Stimulated activated CD4-positive, alpha-beta T cell treated with anti-CD3 and anti-CD28 coated beads, Interleukin-2, amount 100 ng/mL, for 48 hours (primary cell): Measurements from ENCODE around the gene KRT72.

Experiments used
- DNase-seq, 2 donors: peaks; one replicate each; pipeline ENCODE4 v3.0.0-alpha.2; 2020

Gene KRT72

GRCh38 chr12:52575948-52576347, 25.3 kb downstream of the KRT72 start:
- no peak for DNase-seq

DNA sequence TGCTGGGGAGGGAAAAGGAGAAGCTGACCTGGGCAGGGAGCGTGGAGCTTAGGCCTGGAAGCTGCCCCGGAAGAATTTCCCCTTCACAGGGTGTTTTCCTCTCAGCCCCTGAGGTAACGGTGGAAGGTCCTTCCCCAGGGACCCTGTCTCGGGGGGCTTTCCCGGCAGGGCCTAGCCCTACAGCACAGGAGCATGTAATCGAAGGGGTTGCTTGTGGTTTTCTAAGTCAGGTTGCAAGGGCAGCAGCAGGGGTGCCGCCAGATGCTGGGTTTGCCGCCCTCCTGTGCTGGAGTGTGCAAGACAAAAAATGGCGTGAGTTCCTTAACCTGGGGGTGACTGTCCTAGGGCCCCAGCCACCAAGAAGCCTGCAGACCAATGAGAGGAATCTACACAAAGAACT, 26.0 kb downstream of the KRT72 start:
- no peak for DNase-seq

DNA sequence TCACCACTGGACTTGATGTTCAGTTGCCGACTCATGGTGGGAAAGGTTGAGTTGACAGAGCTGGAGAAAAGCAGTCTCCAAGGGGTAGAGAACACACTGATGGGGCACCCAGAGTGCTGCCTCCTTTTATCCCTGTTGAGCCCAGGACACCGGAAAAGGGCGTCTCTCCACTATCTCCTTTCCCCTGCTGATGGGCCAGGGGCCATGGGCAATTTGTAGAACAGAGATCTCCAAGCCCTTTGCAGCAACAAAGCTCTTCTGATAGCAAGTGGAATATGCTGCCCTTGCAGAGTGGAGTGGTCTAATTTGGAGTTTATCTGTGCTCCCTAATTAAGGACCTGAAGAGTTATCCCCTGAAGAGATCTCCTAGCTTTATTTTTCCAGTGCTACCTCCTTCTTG, 27.5 kb downstream of the KRT72 start, which contains the start of gene KRT74:
KRT74 (minus strand) TSS at position 101 of the 400 bp plus-strand sequence; CDS start at position 35, 66 bp downstream.
- DNase-seq = no peak

DNA sequence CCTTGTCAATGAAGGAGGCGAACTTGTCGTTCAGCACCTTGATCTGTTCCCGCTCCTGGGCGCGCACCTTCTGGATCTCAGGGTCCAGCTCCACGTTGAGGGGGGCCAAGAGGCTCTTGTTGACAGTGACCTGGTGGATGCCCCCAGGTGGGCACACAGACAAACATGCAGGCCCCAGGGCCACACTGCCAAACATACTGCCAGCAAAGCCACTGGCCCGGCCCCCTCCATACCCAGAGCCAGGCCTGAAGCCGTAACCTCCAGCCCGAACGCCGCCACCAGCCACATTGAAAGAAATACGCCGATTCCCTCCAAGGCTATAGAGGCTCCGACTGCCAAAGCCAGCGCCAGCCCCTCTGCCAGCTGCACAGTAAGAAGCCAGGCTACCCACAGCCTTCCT, 28.0 kb downstream of the KRT72 start:
- DNase-seq = no peak

DNA sequence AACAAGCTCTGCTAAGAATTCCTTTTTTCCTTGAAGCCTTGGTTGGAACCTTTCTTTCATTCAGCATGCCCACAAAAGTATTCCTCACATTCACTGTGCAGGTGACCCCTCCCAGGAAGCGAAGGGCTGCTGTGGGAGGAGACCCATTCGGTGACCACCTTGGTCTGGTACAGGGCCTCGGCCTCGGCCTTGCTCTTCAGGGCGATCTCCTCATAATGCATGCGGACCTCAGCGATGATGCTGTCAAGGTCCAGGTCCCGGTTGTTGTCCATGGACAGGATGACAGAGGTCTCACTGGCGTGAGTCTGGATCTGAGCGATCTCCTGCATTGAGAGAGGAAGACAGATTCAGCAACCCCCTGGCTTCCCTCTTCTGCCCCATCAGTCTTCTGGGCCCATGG, 30.8 kb downstream of the KRT72 start:
- DNase-seq = no peak

GRCh38 chr12:52568111-52568510, 33.2 kb downstream of the KRT72 start:
- no peak for DNase-seq

DNA sequence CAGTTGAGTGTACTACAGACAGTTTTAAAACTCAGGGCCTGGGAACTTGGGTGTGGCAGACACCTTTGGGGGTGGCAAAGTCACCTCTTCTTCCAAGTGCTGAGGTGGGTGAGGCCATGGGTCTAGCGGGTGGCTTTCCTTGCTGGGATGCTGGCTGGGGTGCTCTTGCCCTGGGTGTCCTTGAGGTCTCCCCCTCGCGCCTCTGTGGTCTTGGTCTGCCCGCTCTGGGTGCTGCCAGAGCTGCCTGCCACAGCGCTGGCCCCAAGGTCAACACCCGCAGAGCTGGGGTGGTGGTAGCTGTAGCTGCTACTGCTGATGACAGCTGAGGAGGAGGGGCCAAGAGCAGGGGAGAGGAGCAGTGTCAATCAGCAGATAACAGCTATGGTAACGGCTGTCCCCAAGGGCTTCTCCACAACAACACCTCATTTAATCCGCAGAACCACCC, 34.4 kb downstream of the KRT72 start:
- DNase-seq = no peak

GRCh38 chr12:52564582-52564981, 36.7 kb downstream of the KRT72 start:
- DNase-seq = no peak

- no peak for DNase-seq
Observed at GRCh38 chr12:52561880-52562449, 39.3 kb downstream of the KRT72 start.

DNA sequence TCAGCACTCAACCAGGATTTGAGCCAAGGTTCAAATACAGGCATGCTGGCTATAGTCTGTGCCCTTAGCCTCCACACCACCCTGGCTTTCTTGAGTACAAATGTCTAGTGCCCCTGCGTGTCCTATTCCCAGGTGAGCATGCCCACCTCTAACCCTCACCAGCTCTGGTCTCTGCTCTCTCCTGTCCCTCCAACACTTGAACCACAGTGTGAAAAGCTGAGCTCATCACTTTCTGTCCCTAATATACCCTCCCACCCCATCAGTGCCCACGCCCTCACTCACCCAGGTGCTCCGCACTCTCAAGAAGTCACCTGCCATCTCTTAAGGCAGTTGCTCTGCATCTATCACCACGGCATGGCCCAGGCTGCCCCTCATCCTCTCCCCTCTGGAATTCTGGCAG, 41.3 kb downstream of the KRT72 start:
- no peak for DNase-seq

GRCh38 chr12:52558781-52559445, 42.4 kb downstream of the KRT72 start:
- DNase-seq = no peak

- no peak for DNase-seq
Observed at GRCh38 chr12:52557476-52557875, 43.8 kb downstream of the KRT72 start.

DNA sequence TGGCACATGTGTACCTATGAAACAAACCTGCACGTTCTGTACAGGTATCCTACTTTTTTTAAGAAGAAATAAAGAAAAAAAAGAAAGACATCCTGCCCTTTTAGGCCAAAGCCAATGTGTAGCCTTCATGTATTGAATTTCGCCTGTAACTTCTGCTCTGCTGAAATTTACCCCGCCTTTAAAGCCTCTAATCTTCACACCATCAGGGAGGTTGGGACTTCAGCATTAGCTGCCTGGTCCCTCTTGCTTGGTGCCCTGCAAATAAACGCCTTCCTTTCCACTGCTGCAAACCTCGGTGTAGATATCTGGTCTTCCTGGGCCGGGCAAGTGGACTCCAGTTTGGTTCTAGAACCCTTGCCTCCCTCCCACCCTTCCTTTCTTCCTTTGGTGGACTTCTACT, 45.7 kb downstream of the KRT72 start:
- DNase-seq = no peak

DNA sequence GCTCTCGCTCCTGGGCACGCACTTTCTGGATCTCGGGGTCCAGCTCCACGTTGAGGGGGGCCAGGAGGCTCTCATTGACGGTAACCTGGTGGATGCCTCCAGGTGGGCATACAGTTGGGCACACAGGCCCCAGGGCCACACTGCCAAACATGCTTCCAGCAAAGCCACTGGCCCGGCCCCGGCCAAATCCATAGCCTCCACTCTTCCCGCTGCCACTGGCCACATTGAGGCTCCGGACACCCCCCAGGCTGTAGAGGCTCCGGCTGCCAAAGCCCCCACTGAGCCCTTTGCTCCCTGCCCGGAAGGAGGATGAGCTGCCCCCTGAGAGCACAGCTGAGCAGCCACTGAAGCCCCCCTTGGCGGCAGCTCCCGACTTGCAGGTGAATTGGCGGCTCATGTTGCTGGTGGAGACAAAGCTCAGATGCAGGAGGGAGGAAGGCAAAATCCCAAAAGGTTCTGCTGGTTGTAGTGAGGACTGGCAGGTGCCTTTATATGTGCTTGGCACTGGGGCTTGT, 48.5 kb downstream of the KRT72 start, which contains the start of gene KRT71:
KRT71 (minus strand) TSS at position 465 of the 515 bp plus-strand sequence; CDS start at position 397, 68 bp downstream.
- DNase-seq = no peak

DNA sequence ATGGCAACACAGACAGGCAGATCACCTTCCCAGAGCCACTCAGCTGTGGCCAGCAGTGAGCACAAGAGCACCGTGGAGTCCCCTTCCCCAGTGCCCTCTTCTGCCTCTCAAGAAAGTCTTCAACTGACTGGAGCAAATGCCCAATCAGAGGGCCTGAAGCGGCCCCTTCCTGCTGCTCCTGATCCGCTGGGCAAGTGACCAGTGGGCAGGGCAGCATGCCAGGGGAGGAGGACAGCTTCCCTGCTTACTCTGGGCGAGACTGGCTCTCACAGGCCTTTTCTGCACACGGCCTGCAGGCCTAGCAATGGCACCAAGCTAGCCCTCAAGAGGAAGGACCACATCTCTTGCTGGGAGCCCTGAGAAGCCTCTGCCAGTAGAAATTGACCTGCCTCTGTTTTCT, 49.2 kb downstream of the KRT72 start:
- no peak for DNase-seq

GRCh38 chr12:52551216-52551865, 49.9 kb downstream of the KRT72 start:
- DNase-seq = no peak

DNA sequence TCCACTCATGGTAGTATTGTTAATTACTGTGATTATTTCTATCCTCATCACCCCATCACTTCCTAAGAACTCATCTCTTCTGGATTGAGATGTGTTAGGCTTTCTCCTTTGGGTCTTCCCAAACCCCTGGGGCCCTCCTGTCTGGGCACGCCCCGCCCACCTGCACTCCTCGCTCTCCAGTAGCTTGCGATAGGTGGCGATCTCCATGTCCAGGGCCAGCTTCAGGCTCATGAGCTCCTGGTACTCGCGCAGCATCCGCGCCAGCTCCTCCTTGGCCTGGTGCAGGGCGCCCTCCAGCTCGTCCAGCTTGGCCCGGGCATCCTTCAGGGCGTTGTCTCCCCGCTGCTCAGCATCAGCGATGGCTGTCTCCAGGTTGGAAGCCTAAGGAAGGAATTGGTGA, 55.1 kb downstream of the KRT72 start:
- no peak for DNase-seq

GRCh38 chr12:52543985-52544883, 57.0 kb downstream of the KRT72 start:
- DNase-seq = no peak

GRCh38 chr12:52542785-52543318, 58.4 kb downstream of the KRT72 start:
- no peak for DNase-seq

- no peak for DNase-seq
Observed at GRCh38 chr12:52542157-52542556, 59.1 kb downstream of the KRT72 start.

GRCh38 chr12:52541709-52542108, 59.6 kb downstream of the KRT72 start:
- DNase-seq = no peak

- no peak for DNase-seq
Observed at GRCh38 chr12:52540531-52540930, 60.7 kb downstream of the KRT72 start.

DNA sequence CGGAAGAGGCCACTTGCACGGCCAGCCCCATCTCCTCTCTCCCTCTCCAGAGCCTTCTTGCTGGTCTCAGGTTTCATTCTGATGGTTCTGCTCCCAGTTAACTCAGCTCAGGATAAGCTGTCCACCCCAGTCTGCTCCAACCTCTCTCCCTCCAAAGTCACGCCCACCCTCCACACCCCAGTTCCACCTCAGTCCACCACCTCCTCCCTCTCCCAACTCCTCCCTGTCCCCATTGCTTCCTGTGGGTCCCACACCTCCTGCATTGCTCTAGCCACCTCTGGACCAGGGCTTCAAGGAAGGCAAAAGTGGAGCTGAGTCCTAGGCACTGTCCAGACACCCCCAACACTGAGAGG, 61.5 kb downstream of the KRT72 start:
- DNase-seq = no peak
